ENCODE measurements around the gene ECE2. TPM values are rescaled to one million over a fixed set of nuclear protein-coding genes. Genes with fewer than 3 reads are reported as not detected.
A peak's percentile ranks its signal among the peaks of the same experiment; 100 is the strongest.

The ECE2 gene
- total and polyA plus RNA-seq, 2 experiments from 2014 or later: not detected

DNA sequence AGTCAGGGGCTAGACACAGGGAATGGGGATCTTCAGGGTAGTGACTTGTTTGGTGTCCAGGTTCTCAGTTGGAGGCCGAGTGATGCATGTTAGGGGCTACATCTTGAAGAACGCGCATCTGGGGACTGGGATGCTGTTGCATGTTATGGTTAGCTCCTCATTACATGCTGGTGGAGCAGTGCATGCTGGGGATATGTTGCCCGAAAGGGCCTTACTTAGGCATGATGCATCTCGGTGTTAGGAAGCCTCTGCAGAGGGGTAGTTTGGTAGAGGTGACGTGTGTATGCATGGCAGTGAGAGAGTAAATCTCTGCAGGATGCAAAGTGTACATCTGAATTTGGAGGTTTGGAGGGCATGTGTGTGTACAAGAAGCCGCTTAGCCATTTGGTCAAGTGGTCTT is 41.0 kb downstream of the ECE2 start:
- Histone ChIP-seq H3K9me3 (ENCODE audit: low read depth) (no peaks in the 10 kb centered on the region), H3K27ac (no peak overlapping the region), H3K4me3 (peak overlapping the region; percentile 98), H3K4me2 (peak overlapping the region; percentile 98), H3K79me2 (peaks cover 65% of the 10 kb centered on the region), H4K20me1 (ENCODE audit: insufficient read depth, poor library complexity, severe bottlenecking) (peaks cover 65% of the 10 kb centered on the region), H3K36me3 (replicated peaks; ENCODE audit: insufficient read depth, low read depth) (no peaks in the 10 kb centered on the region), H3K27me3 (no peaks in the 10 kb centered on the region), H2AFZ (no peak overlapping the region), H3K9me2 (replicated peaks; ENCODE audit: insufficient read depth) (no peaks in the 10 kb centered on the region), H3K4me1 (ENCODE audit: insufficient read depth) (peaks cover 28% of the 10 kb centered on the region)
- 86% methylated on average over 7 of the region's 7 CpGs for WGBS (ENCODE audit: low lambda C conversion rate, missing lambda C conversion rate)
- DNase-seq (ENCODE audit: low spot score): no peak
- no peak for TF ChIP-seq EZH2 (IDR thresholded peaks at IDR 0.05; ENCODE audit: borderline replicate concordance)
- TF ChIP-seq, protein P1, sequence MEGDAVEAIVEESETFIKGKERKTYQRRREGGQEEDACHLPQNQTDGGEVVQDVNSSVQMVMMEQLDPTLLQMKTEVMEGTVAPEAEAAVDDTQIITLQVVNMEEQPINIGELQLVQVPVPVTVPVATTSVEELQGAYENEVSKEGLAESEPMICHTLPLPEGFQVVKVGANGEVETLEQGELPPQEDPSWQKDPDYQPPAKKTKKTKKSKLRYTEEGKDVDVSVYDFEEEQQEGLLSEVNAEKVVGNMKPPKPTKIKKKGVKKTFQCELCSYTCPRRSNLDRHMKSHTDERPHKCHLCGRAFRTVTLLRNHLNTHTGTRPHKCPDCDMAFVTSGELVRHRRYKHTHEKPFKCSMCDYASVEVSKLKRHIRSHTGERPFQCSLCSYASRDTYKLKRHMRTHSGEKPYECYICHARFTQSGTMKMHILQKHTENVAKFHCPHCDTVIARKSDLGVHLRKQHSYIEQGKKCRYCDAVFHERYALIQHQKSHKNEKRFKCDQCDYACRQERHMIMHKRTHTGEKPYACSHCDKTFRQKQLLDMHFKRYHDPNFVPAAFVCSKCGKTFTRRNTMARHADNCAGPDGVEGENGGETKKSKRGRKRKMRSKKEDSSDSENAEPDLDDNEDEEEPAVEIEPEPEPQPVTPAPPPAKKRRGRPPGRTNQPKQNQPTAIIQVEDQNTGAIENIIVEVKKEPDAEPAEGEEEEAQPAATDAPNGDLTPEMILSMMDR (IDR thresholded peaks at IDR 0.05; ENCODE audit: poor library complexity): no peak

DNA sequence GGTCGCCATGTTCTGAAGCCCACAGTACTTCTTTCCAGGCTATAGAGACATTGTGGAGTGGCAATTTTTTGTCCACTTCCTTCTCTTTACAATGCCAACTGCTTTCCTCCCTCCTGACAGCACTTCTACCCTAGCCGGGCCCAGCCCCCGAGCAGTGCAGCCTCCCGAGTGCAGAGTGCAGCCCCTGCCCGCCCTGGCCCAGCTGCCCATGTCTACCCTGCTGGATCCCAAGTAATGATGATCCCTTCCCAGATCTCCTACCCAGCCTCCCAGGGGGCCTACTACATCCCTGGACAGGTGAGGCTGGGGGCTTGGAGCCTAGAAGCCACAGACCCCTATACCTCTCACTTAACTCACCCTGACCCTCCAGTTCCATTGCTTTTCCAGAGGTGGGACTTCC is 41.4 kb downstream of the ECE2 start:
- no peaks in the 10 kb centered on the region for H3K36me3 ChIP-seq (replicated peaks; ENCODE audit: insufficient read depth, low read depth)
- H3K4me1 ChIP-seq (ENCODE audit: insufficient read depth): peaks cover 28% of the 10 kb centered on the region
- H3K9me2 ChIP-seq (replicated peaks; ENCODE audit: insufficient read depth): no peaks in the 10 kb centered on the region
- no peaks in the 10 kb centered on the region for H3K9me3 ChIP-seq (ENCODE audit: low read depth)
- H3K4me3 ChIP-seq: no peak overlapping the region
- peaks cover 69% of the 10 kb centered on the region for H4K20me1 ChIP-seq (ENCODE audit: insufficient read depth, poor library complexity, severe bottlenecking)
- H3K27me3 ChIP-seq: no peaks in the 10 kb centered on the region
- 94% methylated on average over 5 of the region's 5 CpGs for WGBS (ENCODE audit: low lambda C conversion rate, missing lambda C conversion rate)
- TF ChIP-seq, protein P1 (IDR thresholded peaks at IDR 0.05; ENCODE audit: poor library complexity): no peak
- TF ChIP-seq EZH2 (IDR thresholded peaks at IDR 0.05; ENCODE audit: borderline replicate concordance) (no peak), EZH2phosphoT487 (IDR thresholded peaks at IDR 0.05; ENCODE audit: low read depth, severe bottlenecking, unreplicated experiment) (no peak)
- peak overlapping the region; percentile 98 for H3K4me2 ChIP-seq
- H2AFZ ChIP-seq: no peak overlapping the region
- H3K27ac ChIP-seq: no peak overlapping the region
- peaks cover 69% of the 10 kb centered on the region for H3K79me2 ChIP-seq
- no peak for DNase-seq (ENCODE audit: low spot score)

DNA sequence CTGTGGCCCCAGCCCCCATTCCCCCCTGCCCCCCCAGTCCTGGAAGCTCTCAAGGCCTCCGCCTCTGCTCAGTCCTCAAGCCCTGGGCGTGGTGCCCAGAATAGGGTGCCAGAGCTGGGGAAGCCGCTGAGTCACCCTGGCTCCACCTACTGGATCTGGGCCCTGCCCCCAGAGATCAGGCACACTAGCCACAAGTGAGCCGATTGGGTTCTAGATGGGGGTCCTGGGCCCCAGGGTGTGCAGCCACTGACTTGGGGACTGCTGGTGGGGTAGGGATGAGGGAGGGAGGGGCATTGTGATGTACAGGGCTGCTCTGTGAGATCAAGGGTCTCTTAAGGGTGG is 44.3 kb downstream of the ECE2 start:
- Histone ChIP-seq H3K4me1 (ENCODE audit: insufficient read depth) (peaks cover 28% of the 10 kb centered on the region), H4K20me1 (ENCODE audit: insufficient read depth, poor library complexity, severe bottlenecking) (peaks cover 74% of the 10 kb centered on the region), H3K4me2 (peak overlapping the region; percentile 98), H3K27ac (no peak overlapping the region), H3K27me3 (no peaks in the 10 kb centered on the region), H3K36me3 (replicated peaks; ENCODE audit: insufficient read depth, low read depth) (no peaks in the 10 kb centered on the region), H3K79me2 (peaks cover 71% of the 10 kb centered on the region), H3K9me3 (ENCODE audit: low read depth) (no peaks in the 10 kb centered on the region), H3K4me3 (no peak overlapping the region), H3K9me2 (replicated peaks; ENCODE audit: insufficient read depth) (no peaks in the 10 kb centered on the region), H2AFZ (no peak overlapping the region)
- peak; percentile 87 for DNase-seq (ENCODE audit: low spot score)
- 55% methylated on average over 4 of the region's 4 CpGs for WGBS (ENCODE audit: low lambda C conversion rate, missing lambda C conversion rate)
- TF ChIP-seq, protein P1 (IDR thresholded peaks at IDR 0.05; ENCODE audit: poor library complexity): no peak
- TF ChIP-seq EZH2phosphoT487 (IDR thresholded peaks at IDR 0.05; ENCODE audit: low read depth, severe bottlenecking, unreplicated experiment): no peak

DNA sequence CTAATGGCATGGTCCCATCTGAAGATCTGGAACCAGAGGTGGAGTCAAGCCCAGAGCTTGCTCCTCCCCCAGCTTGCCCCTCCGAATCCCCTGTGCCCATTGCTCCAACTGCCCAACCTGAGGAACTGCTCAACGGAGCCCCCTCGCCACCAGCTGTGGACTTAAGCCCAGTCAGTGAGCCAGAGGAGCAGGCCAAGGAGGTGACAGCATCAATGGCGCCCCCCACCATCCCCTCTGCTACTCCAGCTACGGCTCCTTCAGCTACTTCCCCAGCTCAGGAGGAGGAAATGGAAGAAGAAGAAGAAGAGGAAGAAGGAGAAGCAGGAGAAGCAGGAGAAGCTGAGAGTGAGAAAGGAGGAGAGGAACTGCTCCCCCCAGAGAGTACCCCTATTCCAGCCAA is 45.8 kb downstream of the ECE2 start:
- Histone ChIP-seq H3K4me3 (no peak overlapping the region), H4K20me1 (ENCODE audit: insufficient read depth, poor library complexity, severe bottlenecking) (peaks cover 66% of the 10 kb centered on the region), H3K36me3 (replicated peaks; ENCODE audit: insufficient read depth, low read depth) (no peaks in the 10 kb centered on the region), H3K79me2 (peaks cover 59% of the 10 kb centered on the region), H3K27ac (no peak overlapping the region), H3K4me2 (no peak overlapping the region), H2AFZ (no peak overlapping the region), H3K9me2 (replicated peaks; ENCODE audit: insufficient read depth) (no peaks in the 10 kb centered on the region), H3K27me3 (no peaks in the 10 kb centered on the region), H3K4me1 (ENCODE audit: insufficient read depth) (peaks cover 25% of the 10 kb centered on the region), H3K9me3 (ENCODE audit: low read depth) (no peaks in the 10 kb centered on the region)
- DNase-seq (ENCODE audit: low spot score): no peak
- WGBS (ENCODE audit: low lambda C conversion rate, missing lambda C conversion rate): 93% methylated on average over 5 of the region's 5 CpGs
- TF ChIP-seq EZH2 (IDR thresholded peaks at IDR 0.05; ENCODE audit: borderline replicate concordance) (no peak), EZH2phosphoT487 (IDR thresholded peaks at IDR 0.05; ENCODE audit: low read depth, severe bottlenecking, unreplicated experiment) (no peak)
- TF ChIP-seq, protein P1 (IDR thresholded peaks at IDR 0.05; ENCODE audit: poor library complexity): no peak

Measured in hepatocyte (in vitro differentiated cells).